SK-N-SH (cell line): ENCODE results near the gene SCAPER. TPM values are rescaled to one million over a fixed set of nuclear protein-coding genes. Genes with fewer than 3 reads are reported as not detected.

ENCODE experiments used
- CTCF ChIA-PET: fragments of 300-600, 350-600 bp; formaldehyde crosslinking; extraction: SDS; loops from one replicate; lab custom pipeline; 2021; lab: Yijun Ruan, JAX
- POLR2A ChIA-PET: fragments of 350-600 bp; sonication (Branson Sonifier 250); formaldehyde crosslinking; extraction: SDS; loops from one replicate; lab custom pipeline; 2020; ENCODE audit warnings: antibody characterized with exemption, inconsistent platforms; lab: Yijun Ruan, JAX
- DNase-seq: peaks from one replicate; pipeline ENCODE4 v3.0.0; 2012
- H2AFZ ChIP-seq: fragments of 200-600 bp; sonication (generic); 2 replicates; pipeline ENCODE4 v1.8.1; 2016; ENCODE audit warnings: antibody characterized with exemption, mild to moderate bottlenecking, low read depth
- H3F3A ChIP-seq: fragments of 200-600 bp; sonication (generic); replicated peaks from 2 replicates; pipeline ENCODE3; 2016; ENCODE audit warnings: antibody characterized with exemption, mild to moderate bottlenecking; ENCODE audit not compliant: insufficient read depth
- H3K27ac ChIP-seq, 2 experiments: fragments of 200-500 bp in 1 of 2; fragments of 200-600 bp in 1 of 2; sonication (Bioruptor generic) in 1 of 2; sonication (generic), shearing (Covaris generic) in 1 of 2; 2 replicates each; pipeline versions ENCODE4 v1.5.1 to v1.6.1; 2014 to 2016; ENCODE audit warnings: low read depth in 2 of 2, inconsistent platforms in 1 of 2, low read length in 1 of 2, mild to moderate bottlenecking in 1 of 2, mixed read lengths in 1 of 2
- H3K27me3 ChIP-seq: fragments of 200-600 bp; sonication (generic), shearing (Covaris generic); 2 replicates; pipeline ENCODE4 v1.6.1; 2016; ENCODE audit warnings: mixed run types; ENCODE audit not compliant: insufficient read depth
- H3K36me3 ChIP-seq, 2 experiments: fragments of 200-500 bp in 1 of 2; fragments of 200-600 bp in 1 of 2; sonication (Bioruptor generic) in 1 of 2; sonication (generic) in 1 of 2; replicated peaks in 1 of 2; 2 replicates each; pipeline versions ENCODE3 to v1.5.1; 2014 to 2016; ENCODE audit warnings: low read length in 1 of 2, mild to moderate bottlenecking in 1 of 2; ENCODE audit not compliant: insufficient read depth in 2 of 2, control insufficient read depth in 1 of 2
- H3K4me1 ChIP-seq, 2 experiments: fragments of 200-500 bp in 1 of 2; fragments of 200-600 bp in 1 of 2; sonication (Bioruptor generic) in 1 of 2; sonication (generic), shearing (Covaris generic) in 1 of 2; 2 replicates each; pipeline versions ENCODE4 v1.5.1 to v1.6.1; 2014 to 2016; ENCODE audit warnings: low read depth in 1 of 2, low read length in 1 of 2, mixed run types in 1 of 2; ENCODE audit not compliant: insufficient read depth in 2 of 2, control insufficient read depth in 1 of 2
- H3K4me2 ChIP-seq: fragments of 200-600 bp; sonication (generic), shearing (Covaris generic); 2 replicates; pipeline ENCODE4 v1.6.1; 2017; ENCODE audit warnings: mixed run types
- H3K4me3 ChIP-seq, 2 experiments: fragments of 200-500 bp in 1 of 2; fragments of 200-600 bp in 1 of 2; sonication (Bioruptor generic) in 1 of 2; sonication (generic), shearing (Covaris generic) in 1 of 2; 2 replicates each; pipeline versions ENCODE4 v1.5.1 to v1.8.1; 2014 to 2016; ENCODE audit warnings: low read depth in 2 of 2, inconsistent platforms in 1 of 2, low read length in 1 of 2, mild to moderate bottlenecking in 1 of 2, mixed read lengths in 1 of 2, moderate library complexity in 1 of 2
- H3K79me2 ChIP-seq: fragments of 200-600 bp; sonication (generic); 2 replicates; pipeline ENCODE4 v1.8.1; 2017; ENCODE audit warnings: mild to moderate bottlenecking; ENCODE audit not compliant: insufficient read depth
- H3K9ac ChIP-seq: fragments of 200-600 bp; sonication (generic); 2 replicates; pipeline ENCODE4 v1.6.1; 2017; ENCODE audit warnings: mixed run types
- H3K9me2 ChIP-seq: fragments of 200-600 bp; sonication (generic); 2 replicates; pipeline ENCODE4 v1.6.1; 2017; ENCODE audit warnings: mixed run types
- H3K9me3 ChIP-seq: fragments of 200-600 bp; sonication (generic); 2 replicates; pipeline ENCODE4 v1.6.1; 2017; ENCODE audit warnings: mixed run types, mild to moderate bottlenecking, moderate library complexity
- H4K20me1 ChIP-seq: fragments of 200-600 bp; sonication (generic); 2 replicates; pipeline ENCODE4 v1.6.1; 2017; ENCODE audit warnings: mild to moderate bottlenecking, mixed run types; ENCODE audit not compliant: insufficient read depth
- ELF1 ChIP-seq: IDR thresholded peaks from 2 replicates; pipeline ENCODE4 v1.4.0; 2012
- FOXJ3 ChIP-seq: sonication (generic); formaldehyde crosslinking; IDR thresholded peaks from 2 replicates; pipeline ENCODE4 v1.5.1; 2020; ENCODE audit warnings: mild to moderate bottlenecking, missing genetic modification reagents
- IRF3 ChIP-seq: fragments of 150-350 bp; IDR thresholded peaks from 2 replicates; pipeline ENCODE4 v1.6.1; 2016; ENCODE audit warnings: mild to moderate bottlenecking, low read depth, low read length
- MXI1 ChIP-seq: IDR thresholded peaks from 2 replicates; pipeline ENCODE4 v1.6.1; 2012; ENCODE audit warnings: mild to moderate bottlenecking, low read depth, low read length, improper control_type of control experiment
- NFIC ChIP-seq: IDR thresholded peaks from 2 replicates; pipeline ENCODE4 v1.4.0; 2012; ENCODE audit warnings: borderline replicate concordance
- RAD21 ChIP-seq: IDR thresholded peaks from 2 replicates; pipeline ENCODE4 v1.6.1; 2012; ENCODE audit warnings: mild to moderate bottlenecking, low read length
- REST ChIP-seq: IDR thresholded peaks from 2 replicates; pipeline ENCODE4 v1.6.1; 2012; ENCODE audit warnings: mild to moderate bottlenecking, low read depth, low read length, moderate library complexity
- YY1 ChIP-seq: IDR thresholded peaks from 2 replicates; pipeline ENCODE4 v1.4.0; 2012; ENCODE audit warnings: low read depth, mild to moderate bottlenecking
- ZBTB33 ChIP-seq: IDR thresholded peaks from 2 replicates; pipeline ENCODE4 v1.4.0; 2012; ENCODE audit warnings: low read depth, borderline replicate concordance
- WGBS: methylation state at CpG from one replicate; pipeline ENCODE4 v1.1.6; 2017; ENCODE audit warnings: low lambda C conversion rate; 5-methylcytosine and 5-hydroxymethylcytosine counted together
- polyA plus RNA-seq, 3 experiments: library from polyadenylated mRNA; depleted of rRNA; stranded (reverse); fragments of >200 nt; gene quantifications; 2 replicates each; pipeline ENCODE4 v1.2.3, GENCODE V29; 2012

The SCAPER gene
- polyA plus RNA-seq, 1 of the 3 experiments (the other 2 are of a cell fraction), result 1.8 TPM

- no peak for TF ChIP-seq IRF3
These were observed 422.1 kb downstream of the SCAPER start (continued) for GRCh38 chr15:76483018-76483417.

- no peaks in the 10 kb centered on the region for H3K79me2 ChIP-seq
- H3K36me3 ChIP-seq, result no peaks in the 10 kb centered on the region
- CTCF ChIA-PET, result no interaction called here
- H3K9me3 ChIP-seq, result no peaks in the 10 kb centered on the region
- H3K27me3 ChIP-seq, result no peaks in the 10 kb centered on the region
- DNase-seq, result no peak
- H4K20me1 ChIP-seq, result no peaks in the 10 kb centered on the region
- no peaks in the 10 kb centered on the region for H3F3A ChIP-seq
- H3K4me3 ChIP-seq, result no peak overlapping the region
- WGBS, result 97% methylated on average over 3 of the region's 3 CpGs
- no peak overlapping the region for H3K9ac ChIP-seq
- no peak overlapping the region for H2AFZ ChIP-seq
- no peak for TF ChIP-seq REST
- no peak for TF ChIP-seq RAD21
- TF ChIP-seq NFIC, result no peak
- no peak for TF ChIP-seq ELF1
- no peak for TF ChIP-seq ZBTB33
- TF ChIP-seq YY1, result no peak
- no peak for TF ChIP-seq FOXJ3 (CRISPR knock-in tag)
- TF ChIP-seq IRF3, result no peak
- TF ChIP-seq MXI1, result no peak
- TF ChIP-seq, all 33 proteins: peak for 0
- POLR2A ChIA-PET, result no interaction called here
- no peak overlapping the region for H3K27ac ChIP-seq
- no peaks in the 10 kb centered on the region for H3K9me2 ChIP-seq
- H3K4me2 ChIP-seq, result no peak overlapping the region
- no peaks in the 10 kb centered on the region for H3K4me1 ChIP-seq
These were observed 424.9 kb downstream of the SCAPER start for GRCh38 chr15:76480267-76480666.
